ENCODE data around the gene BMPR2. TPM values are rescaled to one million over a fixed set of nuclear protein-coding genes. Genes with fewer than 3 reads are reported as not detected.

The BMPR2 gene
- polyA plus RNA-seq, 1 donor (not counting 4 experiments of a cell fraction or from before 2014, with no cell fraction given) = 31.9 TPM

- Histone ChIP-seq H3K36me3 (ENCODE audit: control insufficient read depth in 2 of 2, extremely low read depth in 1 of 2, insufficient read depth in 2 of 2, low read length in 2 of 2) (no peaks in the 10 kb centered on the region), H3K27ac (ENCODE audit: control insufficient read depth, insufficient read depth, low read length) (no peak overlapping the region), H3K9ac (ENCODE audit: control insufficient read depth, extremely low read depth, insufficient read depth, low read length) (no peak overlapping the region), H3K4me3 (ENCODE audit: control insufficient read depth in 2 of 3, extremely low read depth in 1 of 3, insufficient read depth in 2 of 3, low read depth in 1 of 3, low read length in 3 of 3) (no peak overlapping the region), H3K9me1 (ENCODE audit: control insufficient read depth, extremely low read depth, insufficient read depth, low read length) (no peaks in the 10 kb centered on the region), H3K9me3 (ENCODE audit: control insufficient read depth, low read depth, low read length) (no peaks in the 10 kb centered on the region), H2AFZ (ENCODE audit: control insufficient read depth, low read length) (no peak overlapping the region), H3K4me1 (ENCODE audit: control insufficient read depth, extremely low read depth, insufficient read depth, low read length) (no peaks in the 10 kb centered on the region), H3K79me2 (ENCODE audit: control insufficient read depth, insufficient read depth, low read length) (no peaks in the 10 kb centered on the region), H4K20me1 (ENCODE audit: control insufficient read depth, extremely low read depth, insufficient read depth, low read length) (no peaks in the 10 kb centered on the region), H3K4me2 (ENCODE audit: control insufficient read depth, extremely low read depth, insufficient read depth, low read depth, low read length) (no peak overlapping the region), H3K27me3 (ENCODE audit: control insufficient read depth, extremely low read depth, insufficient read depth, low read length) (no peaks in the 10 kb centered on the region)
- no peak for TF ChIP-seq EZH2 (IDR thresholded peaks at IDR 0.05; ENCODE audit: low read length)
- TF ChIP-seq, protein P1, sequence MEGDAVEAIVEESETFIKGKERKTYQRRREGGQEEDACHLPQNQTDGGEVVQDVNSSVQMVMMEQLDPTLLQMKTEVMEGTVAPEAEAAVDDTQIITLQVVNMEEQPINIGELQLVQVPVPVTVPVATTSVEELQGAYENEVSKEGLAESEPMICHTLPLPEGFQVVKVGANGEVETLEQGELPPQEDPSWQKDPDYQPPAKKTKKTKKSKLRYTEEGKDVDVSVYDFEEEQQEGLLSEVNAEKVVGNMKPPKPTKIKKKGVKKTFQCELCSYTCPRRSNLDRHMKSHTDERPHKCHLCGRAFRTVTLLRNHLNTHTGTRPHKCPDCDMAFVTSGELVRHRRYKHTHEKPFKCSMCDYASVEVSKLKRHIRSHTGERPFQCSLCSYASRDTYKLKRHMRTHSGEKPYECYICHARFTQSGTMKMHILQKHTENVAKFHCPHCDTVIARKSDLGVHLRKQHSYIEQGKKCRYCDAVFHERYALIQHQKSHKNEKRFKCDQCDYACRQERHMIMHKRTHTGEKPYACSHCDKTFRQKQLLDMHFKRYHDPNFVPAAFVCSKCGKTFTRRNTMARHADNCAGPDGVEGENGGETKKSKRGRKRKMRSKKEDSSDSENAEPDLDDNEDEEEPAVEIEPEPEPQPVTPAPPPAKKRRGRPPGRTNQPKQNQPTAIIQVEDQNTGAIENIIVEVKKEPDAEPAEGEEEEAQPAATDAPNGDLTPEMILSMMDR (optimal IDR thresholded peaks at IDR 0.05 in 1 of 3, IDR thresholded peaks at IDR 0.05 in 1 of 3, conservative IDR thresholded peaks at IDR 0.05 in 1 of 3; ENCODE audit: extremely low read depth in 1 of 3, insufficient read depth in 2 of 3, low read length in 3 of 3) = no peak
- dilution Hi-C loops (cut with MboI; ENCODE audit: extremely low pct_ligation_motif_present, low sequenced_read_pairs) = no loop called here
- DNase-seq (ENCODE audit: low read depth, low spot score) (no peak), FAIRE-seq (no peak)
These were observed 166.0 kb downstream of the BMPR2 start for GRCh38 chr2:202542142-202542541.

- no peak overlapping the region for H3K4me2 ChIP-seq (ENCODE audit: control insufficient read depth, extremely low read depth, insufficient read depth, low read depth, low read length)
- no peaks in the 10 kb centered on the region for H3K4me1 ChIP-seq (ENCODE audit: control insufficient read depth, extremely low read depth, insufficient read depth, low read length)
- no peaks in the 10 kb centered on the region for H4K20me1 ChIP-seq (ENCODE audit: control insufficient read depth, extremely low read depth, insufficient read depth, low read length)
- no peaks in the 10 kb centered on the region for H3K79me2 ChIP-seq (ENCODE audit: control insufficient read depth, insufficient read depth, low read length)
- dilution Hi-C loops (cut with MboI; ENCODE audit: extremely low pct_ligation_motif_present, low sequenced_read_pairs) = no loop called here
- H3K36me3 ChIP-seq (ENCODE audit: control insufficient read depth in 2 of 2, extremely low read depth in 1 of 2, insufficient read depth in 2 of 2, low read length in 2 of 2) = peaks cover 0 to under 1% of the 10 kb centered on the region in 2 experiments
- no peaks in the 10 kb centered on the region for H3K27me3 ChIP-seq (ENCODE audit: control insufficient read depth, extremely low read depth, insufficient read depth, low read length)
- H3K9me3 ChIP-seq (ENCODE audit: control insufficient read depth, low read depth, low read length) = no peaks in the 10 kb centered on the region
- no peak overlapping the region for H2AFZ ChIP-seq (ENCODE audit: control insufficient read depth, low read length)
- H3K27ac ChIP-seq (ENCODE audit: control insufficient read depth, insufficient read depth, low read length) = no peak overlapping the region
- no peak overlapping the region for H3K4me3 ChIP-seq (ENCODE audit: control insufficient read depth in 2 of 3, extremely low read depth in 1 of 3, insufficient read depth in 2 of 3, low read depth in 1 of 3, low read length in 3 of 3)
- H3K9ac ChIP-seq (ENCODE audit: control insufficient read depth, extremely low read depth, insufficient read depth, low read length) = no peak overlapping the region
- DNase-seq (ENCODE audit: low read depth, low spot score) (no peak), FAIRE-seq (no peak)
- no peaks in the 10 kb centered on the region for H3K9me1 ChIP-seq (ENCODE audit: control insufficient read depth, extremely low read depth, insufficient read depth, low read length)
- TF ChIP-seq, protein P1 (optimal IDR thresholded peaks at IDR 0.05 in 1 of 3, IDR thresholded peaks at IDR 0.05 in 1 of 3, conservative IDR thresholded peaks at IDR 0.05 in 1 of 3; ENCODE audit: extremely low read depth in 1 of 3, insufficient read depth in 2 of 3, low read length in 3 of 3) = no peak
- TF ChIP-seq EZH2 (IDR thresholded peaks at IDR 0.05; ENCODE audit: low read length) = no peak
These were observed 169.4 kb downstream of the BMPR2 start for GRCh38 chr2:202545523-202545922.

All from keratinocyte (primary cell).